GM12878 (cell line): ENCODE data around the gene SPTBN1. TPM values are rescaled to one million over a fixed set of nuclear protein-coding genes. Genes with fewer than 3 reads are reported as not detected.

Source experiments
- BMI1 ChIP-seq: fragments of 450-650 bp; IDR thresholded peaks from 2 replicates; pipeline ENCODE4 v1.6.1; 2016; ENCODE audit warnings: mild to moderate bottlenecking, moderate library complexity, borderline replicate concordance
- EGR1 ChIP-seq, 2 experiments: IDR thresholded peaks; 1 replicate in 1 of 2; 2 replicates in 1 of 2; pipeline ENCODE4 v1.6.1; 2011 to 2012; ENCODE audit warnings: low read depth in 2 of 2, low read length in 2 of 2, borderline replicate concordance in 1 of 2, mild to moderate bottlenecking in 1 of 2, moderate library complexity in 1 of 2
- FOXK2 ChIP-seq: fragments of 450-650 bp; IDR thresholded peaks from 2 replicates; pipeline ENCODE4 v1.6.1; 2017; ENCODE audit warnings: mild to moderate bottlenecking, moderate library complexity
- FOXM1 ChIP-seq: IDR thresholded peaks from 2 replicates; pipeline ENCODE4 v1.6.1; 2012; ENCODE audit warnings: low read depth, mild to moderate bottlenecking, inconsistent platforms, low read length, moderate library complexity
- GATAD2B ChIP-seq: fragments of 450-650 bp; conservative IDR thresholded peaks from 2 replicates; pipeline ENCODE4 v1.6.1; 2017; ENCODE audit warnings: low read depth, mild to moderate bottlenecking, moderate library complexity
- HCFC1 ChIP-seq: fragments of 150-350 bp; IDR thresholded peaks from 2 replicates; pipeline ENCODE4 v1.6.1; 2014; ENCODE audit warnings: low read length
- HDAC2 ChIP-seq: fragments of 200-600 bp; sonication (generic); IDR thresholded peaks from 2 replicates; pipeline ENCODE4 v1.6.1; 2017
- IKZF1 ChIP-seq: fragments of 450-650 bp; conservative IDR thresholded peaks from 2 replicates; pipeline ENCODE4 v1.6.1; 2017; ENCODE audit warnings: antibody characterized with exemption, mild to moderate bottlenecking
- IKZF2 ChIP-seq, 2 experiments: fragments of 450-650 bp; IDR thresholded peaks; 2 replicates each; pipeline ENCODE4 v1.6.1; 2017; ENCODE audit warnings: mild to moderate bottlenecking in 2 of 2, moderate library complexity in 2 of 2
- IRF5 ChIP-seq: fragments of 450-650 bp; IDR thresholded peaks from 2 replicates; pipeline ENCODE4 v1.6.1; 2017; ENCODE audit warnings: borderline replicate concordance
- NBN ChIP-seq: fragments of 450-650 bp; IDR thresholded peaks from 2 replicates; pipeline ENCODE4 v1.6.1; 2016
- PBX3 ChIP-seq: IDR thresholded peaks from 2 replicates; pipeline ENCODE4 v1.6.1; 2011; ENCODE audit warnings: mild to moderate bottlenecking, low read depth, low read length, moderate library complexity; ENCODE audit not compliant: insufficient replicate concordance
- PML ChIP-seq: IDR thresholded peaks from 2 replicates; pipeline ENCODE4 v1.6.1; 2012; ENCODE audit warnings: low read length, inconsistent platforms
- POU2F2 ChIP-seq: IDR thresholded peaks from 3 replicates; pipeline ENCODE4 v1.6.1; 2011; ENCODE audit warnings: low read depth, mild to moderate bottlenecking, low read length, borderline replicate concordance
- RELA ChIP-seq: fragments of 450-650 bp; IDR thresholded peaks from 2 replicates; pipeline ENCODE4 v1.8.0; 2014; ENCODE audit warnings: borderline replicate concordance; ENCODE audit not compliant: partially characterized antibody
- RUNX3 ChIP-seq: IDR thresholded peaks from 2 replicates; pipeline ENCODE4 v1.6.1; 2012; ENCODE audit warnings: low read length, inconsistent platforms
- SUZ12 ChIP-seq: fragments of 200-600 bp; sonication (generic); IDR thresholded peaks from one replicate; pipeline ENCODE4 v1.6.1; 2018; ENCODE audit warnings: antibody characterized with exemption, mild to moderate bottlenecking; ENCODE audit not compliant: unreplicated experiment
- TAF1 ChIP-seq: IDR thresholded peaks from 2 replicates; pipeline ENCODE4 v1.6.1; 2011; ENCODE audit warnings: mild to moderate bottlenecking, low read depth, low read length, borderline replicate concordance
- TCF3 ChIP-seq: IDR thresholded peaks from 2 replicates; pipeline ENCODE4 v1.6.1; 2012; ENCODE audit warnings: low read depth, mild to moderate bottlenecking, low read length, borderline replicate concordance; ENCODE audit not compliant: insufficient read depth
- ZBED1 ChIP-seq: IDR thresholded peaks from 2 replicates; pipeline ENCODE4 v1.6.1; 2016; ENCODE audit warnings: borderline replicate concordance
- ZNF274 ChIP-seq: IDR thresholded peaks from one replicate; pipeline ENCODE4 v1.8.0; 2011; ENCODE audit not compliant: insufficient read length, insufficient read depth
- ZNF592 ChIP-seq: fragments of 450-650 bp; IDR thresholded peaks from 2 replicates; pipeline ENCODE4 v1.6.1; 2017; ENCODE audit warnings: mild to moderate bottlenecking, moderate library complexity
- ZSCAN29 ChIP-seq: fragments of 450-650 bp; IDR thresholded peaks from 2 replicates; pipeline ENCODE4 v1.6.1; 2017; ENCODE audit warnings: mild to moderate bottlenecking, moderate library complexity
- polyA plus RNA-seq, 11 experiments: library from polyadenylated mRNA; depleted of rRNA in 4 of 11; unstranded in 6 of 11; stranded (reverse) in 5 of 11; fragments of >200 nt; fragmentation: Nextera tagmentation in 4 of 11; fragmentation: Illumina TruSeq in 1 of 11; extraction: Ambion mirVana in 4 of 11; extraction: Trizol in 1 of 11; gene quantifications; 1 replicate in 1 of 11; 2 replicates in 10 of 11; pipeline versions ENCODE4 v1.2.1 to v1.2.3, GENCODE V29; 2011 to 2016; ENCODE audit warnings: inconsistent platforms in 2 of 11, missing spikeins in 2 of 11, low read depth in 1 of 11
- total RNA-seq, 4 experiments: library from RNA; depleted of rRNA in 3 of 4; stranded (reverse); fragments of >200 nt in 3 of 4; fragmentation: Illumina TruSeq in 1 of 4; extraction: Trizol in 1 of 4; gene quantifications; 2 replicates each; pipeline versions ENCODE4 v1.2.1 to v1.2.3, GENCODE V29; 2013 to 2021
- TF ChIP-seq, protein P1 (sequence below): fragments of 150-350 bp; IDR thresholded peaks from 2 replicates; pipeline ENCODE4 v1.6.1; 2014; ENCODE audit warnings: mild to moderate bottlenecking, low read depth, low read length

The SPTBN1 gene
- total and polyA plus RNA-seq, 10 of the 15 experiments (the other 5 are each of a cell fraction or from before 2014, with no cell fraction given): 20.6 to 154 (median 76.7) TPM

DNA sequence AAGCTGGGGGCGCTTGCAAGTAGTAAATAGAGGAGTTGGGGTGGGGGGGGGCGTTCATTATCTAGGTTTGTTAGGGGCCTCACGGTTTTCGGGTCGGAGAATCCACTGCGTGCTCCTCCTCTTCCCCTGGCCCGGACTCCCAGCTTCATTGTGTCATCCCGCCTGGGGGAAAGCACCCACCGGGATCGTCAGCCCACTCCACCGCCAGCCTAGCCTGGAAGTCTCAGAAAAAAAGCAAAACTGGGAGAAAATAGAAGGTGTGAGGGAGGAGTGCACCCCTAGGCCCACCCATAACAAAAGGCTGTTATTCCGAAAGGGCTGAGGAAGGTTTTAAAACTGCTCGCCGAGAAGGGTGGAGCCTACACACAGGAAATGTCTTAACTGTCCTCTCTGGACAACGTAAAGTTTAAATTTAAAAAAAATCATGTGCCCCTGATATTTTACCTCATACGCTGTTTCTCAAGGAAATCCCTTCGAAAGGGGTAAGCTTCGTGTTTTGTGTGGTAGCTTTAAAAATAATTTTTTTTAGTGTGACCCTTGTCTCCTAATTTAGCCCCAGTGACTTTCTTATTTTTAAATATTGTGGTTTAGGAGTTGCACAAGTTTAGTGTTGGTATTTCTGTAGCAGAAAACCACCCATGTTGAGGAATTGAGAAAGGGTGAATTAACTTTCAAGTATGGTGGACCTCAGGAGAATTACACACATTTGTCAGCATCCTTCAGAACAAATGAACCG lies 104.2 kb downstream of the SPTBN1 start (continued):
- TF ChIP-seq TCF3 (no peak), SUZ12 (no peak), HCFC1 (peak; percentile 35; the same call in 1 of the 2 replicates), HDAC2 (no peak), PBX3 (no peak), TAF1 (peak; percentile 68), NBN (0 out of 2 replicates have a peak, but pooled peaks have one; percentile 57), ZBED1 (peak; percentile 61; the same call in 1 of the 2 replicates), PML (peak; percentile 85), GATAD2B (no peak), IRF5 (no peak), BMI1 (no peak), FOXK2 (no peak), ZNF592 (peak; percentile 83), IKZF1 (peak; percentile 56), RUNX3 (peak; percentile 96), ZSCAN29 (no peak), POU2F2 (0 out of 3 replicates have a peak, but pooled peaks have one; percentile 24), RELA (peak; percentile 28), IKZF2 (IDR thresholded peaks at IDR 0.05) (peak; percentile 73; a peak in 3 of 4 replicates), FOXM1 (peak; percentile 89), EGR1 (IDR thresholded peaks at IDR 0.05; ENCODE audit: borderline replicate concordance in 1 of 2, low read depth in 2 of 2, low read length in 2 of 2) (no peak; a peak in 1 of 3 replicates), ZNF274 (no peak)
- TF ChIP-seq, protein P1, sequence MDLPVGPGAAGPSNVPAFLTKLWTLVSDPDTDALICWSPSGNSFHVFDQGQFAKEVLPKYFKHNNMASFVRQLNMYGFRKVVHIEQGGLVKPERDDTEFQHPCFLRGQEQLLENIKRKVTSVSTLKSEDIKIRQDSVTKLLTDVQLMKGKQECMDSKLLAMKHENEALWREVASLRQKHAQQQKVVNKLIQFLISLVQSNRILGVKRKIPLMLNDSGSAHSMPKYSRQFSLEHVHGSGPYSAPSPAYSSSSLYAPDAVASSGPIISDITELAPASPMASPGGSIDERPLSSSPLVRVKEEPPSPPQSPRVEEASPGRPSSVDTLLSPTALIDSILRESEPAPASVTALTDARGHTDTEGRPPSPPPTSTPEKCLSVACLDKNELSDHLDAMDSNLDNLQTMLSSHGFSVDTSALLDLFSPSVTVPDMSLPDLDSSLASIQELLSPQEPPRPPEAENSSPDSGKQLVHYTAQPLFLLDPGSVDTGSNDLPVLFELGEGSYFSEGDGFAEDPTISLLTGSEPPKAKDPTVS: no peak
